Measurements from ENCODE around the gene WNK1. TPM values are rescaled to one million over a fixed set of nuclear protein-coding genes. Genes with fewer than 3 reads are reported as not detected.

Gene WNK1
- total RNA-seq, 1 donor from 2014 or later = 248 TPM

GRCh38 chr12:958588-959123 lies 206.3 kb downstream of the WNK1 start:
- Mint-ChIP-seq H3K4me1 (ENCODE audit: low read depth) (peaks cover 2% of the 10 kb centered on the region), H3K4me3 (ENCODE audit: low read depth) (no peak overlapping the region), H3K27me3 (no peaks in the 10 kb centered on the region), H3K36me3 (ENCODE audit: insufficient read depth) (no peaks in the 10 kb centered on the region), H3K27ac (no peak overlapping the region), H3K9me3 (ENCODE audit: low read depth) (no peaks in the 10 kb centered on the region)
- TF ChIP-seq CTCF (IDR thresholded peaks at IDR 0.05; ENCODE audit: unreplicated experiment) = no peak
- no peak for DNase-seq (ENCODE audit: low spot score, unreplicated experiment)

Other genes starting within 250 kb of the WNK1 start
- 3.0 and 4.0 TPM in 2 replicates for gene NINJ2, start 89.1 kb upstream of the WNK1 start, total RNA-seq
- gene RAD52, start 197.1 kb downstream of the WNK1 start, total RNA-seq = 41.2 and 52.6 TPM in 2 replicates
- 141 and 146 TPM in 2 replicates for gene ERC1, start 238.6 kb downstream of the WNK1 start, total RNA-seq

All from progenitor cell of endocrine pancreas (in vitro differentiated cells).